ENCODE data around the gene CHL1.

CHL1 gene

DNA sequence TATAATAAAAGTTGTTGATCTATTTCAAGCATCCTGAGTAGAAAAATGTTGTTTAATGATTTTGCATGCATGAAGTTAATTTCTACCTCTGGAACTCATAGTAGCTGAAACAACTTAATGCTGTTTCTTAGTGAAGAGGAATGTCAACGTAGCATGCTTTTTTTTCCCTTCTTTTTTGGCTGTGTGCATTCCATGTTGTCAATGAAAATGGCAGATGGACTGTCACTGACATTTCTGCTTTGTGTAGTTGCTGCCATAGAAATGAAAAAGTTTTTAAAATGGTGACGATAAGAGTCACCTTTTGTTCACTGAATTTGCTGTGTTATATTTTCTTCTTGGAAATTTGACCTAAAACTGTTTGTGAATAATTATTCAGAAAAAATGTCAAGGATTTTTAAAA lies 116.3 kb downstream of the CHL1 start:
- ATAC-seq (ENCODE audit: insufficient read depth, low read depth), result no peak
- Histone ChIP-seq H3K4me2 (ENCODE audit: insufficient read depth, low read length) (no peak overlapping the region), H3K4me3 (ENCODE audit: low read depth in 1 of 2, low read length in 2 of 2) (no peak overlapping the region)

DNA sequence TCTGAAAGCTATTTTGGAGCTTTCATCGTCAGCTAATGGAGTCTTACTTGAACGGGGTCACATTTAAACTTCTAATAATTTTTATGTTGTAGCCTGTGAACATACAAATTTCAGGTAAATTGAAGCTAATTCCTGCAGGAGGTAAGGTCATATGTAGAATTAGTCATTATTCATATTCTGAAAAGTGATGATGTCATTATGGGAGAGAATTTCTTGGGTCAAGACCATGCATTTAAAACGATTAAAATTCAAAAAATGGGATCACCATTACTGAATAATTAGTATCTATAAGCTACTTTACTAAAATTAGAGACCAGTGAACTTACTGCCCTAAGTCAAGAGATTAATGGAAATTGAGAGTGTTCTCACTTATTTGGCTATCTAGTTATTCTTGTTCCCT lies 120.4 kb downstream of the CHL1 start:
- Histone ChIP-seq H3K4me1 (ENCODE audit: insufficient read depth, low read length) (no peaks in the 10 kb centered on the region), H3K4me2 (ENCODE audit: insufficient read depth, low read length) (no peak overlapping the region), H3K27me3 (ENCODE audit: insufficient read depth, low read length, poor library complexity) (no peaks in the 10 kb centered on the region), H4K20me1 (ENCODE audit: insufficient read depth, low read length) (no peaks in the 10 kb centered on the region), H3K9ac (ENCODE audit: low read depth, low read length) (no peak overlapping the region), H3K9me3 (ENCODE audit: insufficient read depth, low read length, severe bottlenecking) (no peaks in the 10 kb centered on the region), H3K36me3 (ENCODE audit: insufficient read depth, low read length) (no peaks in the 10 kb centered on the region), H2AFZ (ENCODE audit: low read depth, low read length) (no peak overlapping the region), H3K79me2 (ENCODE audit: insufficient read depth, low read length) (no peaks in the 10 kb centered on the region), H3K27ac (ENCODE audit: low read length) (no peak overlapping the region), H3K4me3 (ENCODE audit: low read depth in 1 of 2, low read length in 2 of 2) (no peak overlapping the region)
- DNase-seq, result no peak
- no peak for ATAC-seq (ENCODE audit: insufficient read depth, low read depth)
- TF ChIP-seq, protein P1, sequence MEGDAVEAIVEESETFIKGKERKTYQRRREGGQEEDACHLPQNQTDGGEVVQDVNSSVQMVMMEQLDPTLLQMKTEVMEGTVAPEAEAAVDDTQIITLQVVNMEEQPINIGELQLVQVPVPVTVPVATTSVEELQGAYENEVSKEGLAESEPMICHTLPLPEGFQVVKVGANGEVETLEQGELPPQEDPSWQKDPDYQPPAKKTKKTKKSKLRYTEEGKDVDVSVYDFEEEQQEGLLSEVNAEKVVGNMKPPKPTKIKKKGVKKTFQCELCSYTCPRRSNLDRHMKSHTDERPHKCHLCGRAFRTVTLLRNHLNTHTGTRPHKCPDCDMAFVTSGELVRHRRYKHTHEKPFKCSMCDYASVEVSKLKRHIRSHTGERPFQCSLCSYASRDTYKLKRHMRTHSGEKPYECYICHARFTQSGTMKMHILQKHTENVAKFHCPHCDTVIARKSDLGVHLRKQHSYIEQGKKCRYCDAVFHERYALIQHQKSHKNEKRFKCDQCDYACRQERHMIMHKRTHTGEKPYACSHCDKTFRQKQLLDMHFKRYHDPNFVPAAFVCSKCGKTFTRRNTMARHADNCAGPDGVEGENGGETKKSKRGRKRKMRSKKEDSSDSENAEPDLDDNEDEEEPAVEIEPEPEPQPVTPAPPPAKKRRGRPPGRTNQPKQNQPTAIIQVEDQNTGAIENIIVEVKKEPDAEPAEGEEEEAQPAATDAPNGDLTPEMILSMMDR (IDR thresholded peaks at IDR 0.05; ENCODE audit: borderline replicate concordance, extremely low read depth, low read length, poor library complexity, severe bottlenecking), result no peak
- no peak for TF ChIP-seq EZH2 (IDR thresholded peaks at IDR 0.05; ENCODE audit: borderline replicate concordance, low read depth, low read length, severe bottlenecking)

More for the DNA sequence above, 116.3 kb downstream of the CHL1 start:
- Histone ChIP-seq H3K36me3 (ENCODE audit: insufficient read depth, low read length) (no peaks in the 10 kb centered on the region), H4K20me1 (ENCODE audit: insufficient read depth, low read length) (no peaks in the 10 kb centered on the region), H2AFZ (ENCODE audit: low read depth, low read length) (no peak overlapping the region), H3K79me2 (ENCODE audit: insufficient read depth, low read length) (no peaks in the 10 kb centered on the region), H3K4me1 (ENCODE audit: insufficient read depth, low read length) (no peaks in the 10 kb centered on the region), H3K27me3 (ENCODE audit: insufficient read depth, low read length, poor library complexity) (no peaks in the 10 kb centered on the region), H3K27ac (ENCODE audit: low read length) (no peak overlapping the region), H3K9me3 (ENCODE audit: insufficient read depth, low read length, severe bottlenecking) (no peaks in the 10 kb centered on the region), H3K9ac (ENCODE audit: low read depth, low read length) (no peak overlapping the region)
- DNase-seq, result no peak
- TF ChIP-seq EZH2 (IDR thresholded peaks at IDR 0.05; ENCODE audit: borderline replicate concordance, low read depth, low read length, severe bottlenecking), result no peak
- TF ChIP-seq, protein P1 (IDR thresholded peaks at IDR 0.05; ENCODE audit: borderline replicate concordance, extremely low read depth, low read length, poor library complexity, severe bottlenecking), result no peak

DNA sequence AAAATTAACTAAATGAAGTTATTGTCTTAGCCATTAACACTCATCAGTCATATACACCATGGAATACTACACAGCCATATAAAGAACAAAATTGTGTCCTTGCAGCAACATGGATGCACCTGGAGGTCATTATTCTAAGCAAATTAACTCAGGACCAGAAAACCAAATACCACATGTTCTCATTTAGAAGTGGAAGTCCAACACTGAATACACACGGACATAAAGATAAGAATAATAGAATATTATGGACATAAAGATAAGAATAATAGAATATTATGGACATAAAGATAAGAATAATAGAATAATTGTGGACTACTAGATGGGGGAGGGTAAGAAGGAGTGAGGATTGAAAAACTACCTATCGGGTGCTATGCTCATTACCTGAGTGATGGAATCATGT lies 122.3 kb downstream of the CHL1 start:
- no peaks in the 10 kb centered on the region for H3K9me3 ChIP-seq (ENCODE audit: insufficient read depth, low read length, severe bottlenecking)
- no peaks in the 10 kb centered on the region for H4K20me1 ChIP-seq (ENCODE audit: insufficient read depth, low read length)
- DNase-seq, result no peak
- H2AFZ ChIP-seq (ENCODE audit: low read depth, low read length), result no peak overlapping the region
- H3K4me1 ChIP-seq (ENCODE audit: insufficient read depth, low read length), result no peaks in the 10 kb centered on the region
- H3K36me3 ChIP-seq (ENCODE audit: insufficient read depth, low read length), result no peaks in the 10 kb centered on the region
- TF ChIP-seq, protein P1 (IDR thresholded peaks at IDR 0.05; ENCODE audit: borderline replicate concordance, extremely low read depth, low read length, poor library complexity, severe bottlenecking), result no peak
- TF ChIP-seq EZH2 (IDR thresholded peaks at IDR 0.05; ENCODE audit: borderline replicate concordance, low read depth, low read length, severe bottlenecking), result no peak
- H3K4me2 ChIP-seq (ENCODE audit: insufficient read depth, low read length), result no peak overlapping the region
- ATAC-seq (ENCODE audit: insufficient read depth, low read depth), result no peak
- H3K79me2 ChIP-seq (ENCODE audit: insufficient read depth, low read length), result no peaks in the 10 kb centered on the region
- no peak overlapping the region for H3K27ac ChIP-seq (ENCODE audit: low read length)
- H3K27me3 ChIP-seq (ENCODE audit: insufficient read depth, low read length, poor library complexity), result no peaks in the 10 kb centered on the region
- H3K4me3 ChIP-seq (ENCODE audit: low read depth in 1 of 2, low read length in 2 of 2), result no peak overlapping the region
- no peak overlapping the region for H3K9ac ChIP-seq (ENCODE audit: low read depth, low read length)

DNA sequence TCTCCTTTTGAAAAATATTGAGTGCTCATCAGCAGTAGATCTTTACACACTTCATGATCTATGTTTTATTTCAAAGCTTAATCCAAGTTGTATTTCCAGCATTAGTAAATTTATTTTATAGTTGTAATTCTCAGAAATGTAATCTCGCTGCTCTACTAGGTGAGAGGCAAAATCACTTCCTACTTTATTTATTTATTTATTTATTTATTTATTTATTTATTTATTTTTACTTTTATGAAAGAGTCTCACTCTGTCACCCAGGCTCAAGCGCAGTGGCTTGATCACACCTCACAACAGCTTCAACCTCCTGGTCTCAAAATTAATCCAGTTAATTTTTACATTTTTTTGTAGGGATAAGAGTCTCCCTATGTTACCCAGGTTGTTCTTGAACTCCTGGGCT lies 127.9 kb downstream of the CHL1 start:
- DNase-seq (no peak), ATAC-seq (ENCODE audit: insufficient read depth, low read depth) (no peak)
- no peaks in the 10 kb centered on the region for H4K20me1 ChIP-seq (ENCODE audit: insufficient read depth, low read length)
- no peak for TF ChIP-seq EZH2 (IDR thresholded peaks at IDR 0.05; ENCODE audit: borderline replicate concordance, low read depth, low read length, severe bottlenecking)
- TF ChIP-seq, protein P1 (IDR thresholded peaks at IDR 0.05; ENCODE audit: borderline replicate concordance, extremely low read depth, low read length, poor library complexity, severe bottlenecking), result no peak
- no peaks in the 10 kb centered on the region for H3K27me3 ChIP-seq (ENCODE audit: insufficient read depth, low read length, poor library complexity)
- no peak overlapping the region for H3K9ac ChIP-seq (ENCODE audit: low read depth, low read length)
- no peak overlapping the region for H3K27ac ChIP-seq (ENCODE audit: low read length)
- H3K4me1 ChIP-seq (ENCODE audit: insufficient read depth, low read length), result no peaks in the 10 kb centered on the region
- no peak overlapping the region for H3K4me3 ChIP-seq (ENCODE audit: low read depth in 1 of 2, low read length in 2 of 2)
- H2AFZ ChIP-seq (ENCODE audit: low read depth, low read length), result no peak overlapping the region
- H3K4me2 ChIP-seq (ENCODE audit: insufficient read depth, low read length), result no peak overlapping the region
- H3K9me3 ChIP-seq (ENCODE audit: insufficient read depth, low read length, severe bottlenecking), result no peaks in the 10 kb centered on the region
- no peaks in the 10 kb centered on the region for H3K36me3 ChIP-seq (ENCODE audit: insufficient read depth, low read length)
- H3K79me2 ChIP-seq (ENCODE audit: insufficient read depth, low read length), result no peaks in the 10 kb centered on the region

Measured in DND-41 (cell line).